ENCODE data around the gene TMCO6. TPM values are rescaled to one million over a fixed set of nuclear protein-coding genes. Genes with fewer than 3 reads are reported as not detected.
"Not testable (repeated sequence)": the region's sequence is repeated elsewhere in the genome, so short reads cannot be mapped to it uniquely, and the experiment has no call there.

TMCO6 gene
- polyA plus RNA-seq, 5 donors: 18.0 to 22.1 (median 20.0) TPM

GRCh38 chr5:140628711-140629110 lies 10.5 kb upstream of the TMCO6 start:
- no peak for DNase-seq

GRCh38 chr5:140630292-140631035 lies 8.8 kb upstream of the TMCO6 start:
- peak in 1 of 2 donors; percentile 61 for DNase-seq

GRCh38 chr5:140631036-140631417 lies 8.2 kb upstream of the TMCO6 start:
- no peak for DNase-seq

GRCh38 chr5:140631831-140632365 lies 7.4 kb upstream of the TMCO6 start:
- no peak for DNase-seq

GRCh38 chr5:140632366-140633020 lies 6.8 kb upstream of the TMCO6 start:
- no peak for DNase-seq

GRCh38 chr5:140633021-140633471 lies 6.2 kb upstream of the TMCO6 start, which contains the start of gene CD14:
CD14 (minus strand) TSS chr5:140633175; CDS start chr5:140633071, 104 bp downstream.
- no peak for DNase-seq

GRCh38 chr5:140633501-140633900 lies 5.8 kb upstream of the TMCO6 start:
- no peak for DNase-seq

- DNase-seq: no peak
Measured at GRCh38 chr5:140634103-140634502, 5.1 kb upstream of the TMCO6 start.

- no peak for DNase-seq
Measured at GRCh38 chr5:140635291-140636257, 3.7 kb upstream of the TMCO6 start.

- no peak for DNase-seq
Measured at GRCh38 chr5:140637371-140638100, 1.7 kb upstream of the TMCO6 start.

GRCh38 chr5:140638898-140639147 lies 428 bp upstream of the TMCO6 start:
- DNase-seq: not testable (repeated sequence)

- no peak for DNase-seq
Measured at GRCh38 chr5:140641716-140642115, 2.5 kb downstream of the TMCO6 start.

GRCh38 chr5:140642718-140643117 lies 3.5 kb downstream of the TMCO6 start:
- no peak for DNase-seq

- no peak for DNase-seq
Measured at GRCh38 chr5:140647042-140647419, 7.8 kb downstream of the TMCO6 start.

- DNase-seq: no peak
Measured at GRCh38 chr5:140658870-140659269, 19.6 kb downstream of the TMCO6 start.

GRCh38 chr5:140660371-140660770 lies 21.1 kb downstream of the TMCO6 start:
- DNase-seq: not testable (repeated sequence)

- DNase-seq: no peak
Measured at GRCh38 chr5:140664030-140664358, 24.7 kb downstream of the TMCO6 start.

- DNase-seq: peak; percentile 90
Measured at GRCh38 chr5:140664359-140665119, 25.3 kb downstream of the TMCO6 start, which contains the start of gene WDR55. WDR55 (plus strand) TSS chr5:140664904; CDS start chr5:140664913, 9 bp downstream.

GRCh38 chr5:140671035-140671434 lies 31.8 kb downstream of the TMCO6 start:
- DNase-seq: not testable (repeated sequence)

GRCh38 chr5:140671472-140672125 lies 32.3 kb downstream of the TMCO6 start:
- no peak for DNase-seq

All from right lung (tissue), 5 donors.